Measurements from ENCODE around the gene OR6B2.

The OR6B2 gene

DNA sequence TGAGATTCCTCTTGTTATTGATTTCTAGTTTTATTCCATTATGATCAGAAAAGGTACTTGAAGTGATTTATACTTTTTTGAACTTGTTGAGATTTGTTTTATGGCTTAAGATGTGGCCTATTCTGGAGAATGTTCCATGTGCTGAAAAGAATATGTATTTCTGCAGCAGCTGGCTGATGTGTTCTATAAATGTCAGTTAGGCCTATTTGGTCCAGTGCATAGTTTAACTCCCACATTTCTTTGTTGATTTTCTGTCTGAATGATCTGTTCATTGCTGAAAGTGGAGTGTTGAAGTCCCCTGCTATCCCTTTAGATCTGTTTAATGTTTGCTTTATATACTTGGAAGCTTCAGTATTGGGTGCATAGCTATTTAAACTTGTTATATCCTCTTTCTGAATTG lies 7.1 kb upstream of the OR6B2 start:
- no peak for DNase-seq

DNA sequence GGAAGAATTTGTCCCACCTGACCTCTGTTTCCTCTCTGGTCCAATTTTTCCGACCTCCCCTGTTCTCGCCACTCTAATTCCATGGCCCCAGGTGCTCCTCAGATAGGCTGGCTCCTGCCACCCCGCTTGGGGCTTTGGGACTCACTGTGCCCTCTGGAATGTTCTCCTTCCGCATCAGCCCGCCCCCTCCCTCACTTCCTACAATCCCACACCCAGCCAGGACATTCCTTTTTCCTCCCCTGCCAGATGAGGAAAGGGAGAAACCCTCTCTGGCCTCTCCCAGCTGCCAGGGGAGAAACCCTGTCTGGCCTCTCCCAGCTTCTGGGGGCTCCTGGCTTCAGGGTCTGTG lies 3.1 kb upstream of the OR6B2 start:
- DNase-seq: no peak

DNA sequence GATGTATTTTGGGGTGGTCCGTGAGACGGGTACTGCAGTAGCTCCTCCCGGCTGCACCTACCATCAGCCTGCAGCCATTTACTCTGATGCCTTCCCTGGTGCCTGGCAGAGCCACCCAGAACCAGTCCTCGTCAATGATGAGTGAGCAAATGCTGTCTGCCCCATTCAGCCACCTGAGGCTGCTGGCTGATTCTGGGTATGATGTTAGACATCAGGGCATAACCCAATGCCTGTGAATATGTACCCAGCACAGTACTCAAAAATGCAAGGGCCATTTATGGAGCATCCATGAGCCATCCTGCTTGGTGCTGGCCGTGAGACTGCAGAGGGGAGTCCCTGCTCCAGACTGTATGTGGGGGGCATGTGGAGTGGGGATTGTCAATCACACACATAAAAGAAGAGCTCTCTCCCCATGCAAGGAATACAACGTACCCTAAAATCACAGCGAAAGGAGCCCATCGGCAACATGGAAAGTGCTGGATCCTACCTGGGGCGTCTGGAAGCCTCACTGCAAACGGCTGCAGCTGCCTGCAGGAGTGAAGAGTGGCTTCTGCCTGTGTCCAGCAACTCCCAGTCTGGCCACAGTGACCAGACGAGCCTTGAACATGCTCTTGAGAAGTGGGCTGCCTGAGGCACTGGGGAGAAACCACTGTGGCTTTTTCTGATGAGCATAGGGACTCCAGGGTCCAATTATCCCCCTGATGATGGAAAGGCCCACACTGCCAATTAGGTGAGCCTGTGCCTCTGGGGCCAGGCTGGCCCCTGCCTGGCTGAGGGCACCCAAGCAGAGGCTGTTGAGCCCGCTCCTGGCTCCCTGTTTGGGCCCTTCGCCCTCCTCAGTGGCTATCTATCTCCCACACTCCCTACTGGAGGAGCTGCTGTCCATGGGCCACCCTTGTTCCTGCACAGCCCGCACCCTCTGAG lies 2.4 kb upstream of the OR6B2 start:
- DNase-seq: no peak

DNA sequence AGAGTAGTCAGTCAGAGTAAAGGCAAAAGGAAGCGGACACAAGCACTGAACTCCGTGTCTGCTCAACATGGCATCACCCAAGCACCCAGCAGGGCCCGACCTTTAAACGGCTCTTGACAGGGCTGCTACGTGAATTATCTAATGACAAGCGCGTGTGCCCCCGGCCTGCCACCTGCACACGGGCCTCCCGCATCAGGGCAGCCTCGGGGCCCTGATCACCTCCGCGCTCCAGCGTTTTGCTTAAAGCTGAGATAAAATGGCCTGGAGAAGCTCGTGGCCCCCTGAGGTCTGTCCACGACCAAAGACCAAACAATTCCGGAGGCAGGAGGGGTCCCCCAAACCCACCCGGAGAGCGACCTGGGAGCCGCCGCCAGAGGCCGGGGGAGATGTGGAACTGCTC lies 5.5 kb downstream of the OR6B2 start:
- peak in 1 of 2 donors; percentile 56 for DNase-seq

DNA sequence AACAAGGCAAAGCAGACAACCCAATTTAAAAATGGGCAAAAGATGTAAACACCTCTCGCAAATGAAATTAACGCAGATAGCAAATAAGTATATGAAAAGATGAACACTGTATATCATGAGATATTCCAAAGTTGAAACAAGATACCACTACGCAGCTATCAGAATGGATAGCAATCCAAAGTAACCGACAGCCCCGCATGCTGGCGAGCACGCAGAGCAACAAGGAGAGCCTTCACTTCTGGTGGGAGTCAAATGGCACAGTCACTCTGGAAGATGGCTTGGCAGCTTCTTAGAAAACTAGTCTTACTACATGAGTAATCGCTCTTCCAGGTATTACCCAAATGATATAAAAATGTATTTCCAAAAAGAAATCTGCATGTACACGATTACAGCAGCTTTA lies 6.4 kb downstream of the OR6B2 start:
- no peak for DNase-seq

DNA sequence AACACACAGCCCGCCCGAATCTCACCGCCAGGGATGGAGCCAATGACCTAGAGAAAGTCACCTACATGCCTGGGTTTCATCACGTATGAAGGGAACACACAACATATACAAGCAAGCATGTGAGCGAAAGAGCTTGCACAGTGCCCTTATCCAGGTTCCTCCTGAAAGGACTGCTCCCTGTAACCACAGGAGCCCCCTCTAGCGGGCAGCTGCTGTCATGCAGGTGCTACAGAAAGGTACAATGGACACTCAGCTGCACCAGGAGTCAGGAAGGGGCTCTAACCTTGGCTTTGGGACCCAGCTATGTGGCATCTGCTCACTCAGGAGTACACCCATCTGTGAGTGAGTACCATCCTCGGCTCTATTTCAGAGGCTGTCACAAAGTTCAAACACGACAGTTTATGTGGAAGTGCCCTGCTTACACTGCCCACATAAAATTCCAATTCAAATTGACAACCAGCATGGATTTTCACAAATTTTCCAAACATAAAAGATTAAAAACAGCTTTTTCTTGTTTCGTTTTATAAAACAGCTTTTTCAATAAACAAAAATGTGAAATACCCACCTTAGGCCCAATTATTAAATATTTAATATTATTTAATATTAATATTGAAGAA lies 8.6 kb downstream of the OR6B2 start:
- DNase-seq: peak; percentile 20 to 30

DNA sequence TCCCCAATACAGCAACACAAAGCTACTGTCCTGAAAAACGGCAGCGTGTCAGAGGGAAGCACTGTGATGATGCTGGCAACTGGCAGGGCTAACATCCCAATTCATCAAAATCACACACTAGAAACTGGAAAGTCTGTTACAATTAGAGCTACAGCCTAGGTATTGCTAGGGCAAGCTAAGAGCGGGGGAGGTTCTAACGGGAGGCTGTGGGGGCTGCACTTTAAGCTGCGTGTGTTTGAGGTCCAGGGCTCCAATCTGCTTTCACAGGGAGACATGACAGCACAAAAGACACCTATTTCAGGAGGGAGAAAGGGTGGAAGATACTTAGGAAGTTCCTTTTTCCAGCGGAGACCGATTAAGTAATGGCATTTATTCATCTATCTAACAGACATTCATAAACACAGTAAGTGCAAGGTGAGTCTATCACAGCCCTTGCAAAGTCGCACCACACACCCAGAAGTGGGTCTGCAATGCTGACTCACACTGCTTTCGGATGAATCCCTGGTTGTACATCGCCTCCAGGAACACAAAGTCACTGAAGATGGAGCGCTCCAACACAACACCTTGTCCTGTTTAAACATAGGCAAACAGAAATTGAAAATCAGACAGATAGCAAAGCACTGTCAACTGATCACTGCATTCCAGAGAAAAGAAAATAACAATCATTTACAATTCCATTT lies 12.0 kb downstream of the OR6B2 start:
- DNase-seq: no peak

DNA sequence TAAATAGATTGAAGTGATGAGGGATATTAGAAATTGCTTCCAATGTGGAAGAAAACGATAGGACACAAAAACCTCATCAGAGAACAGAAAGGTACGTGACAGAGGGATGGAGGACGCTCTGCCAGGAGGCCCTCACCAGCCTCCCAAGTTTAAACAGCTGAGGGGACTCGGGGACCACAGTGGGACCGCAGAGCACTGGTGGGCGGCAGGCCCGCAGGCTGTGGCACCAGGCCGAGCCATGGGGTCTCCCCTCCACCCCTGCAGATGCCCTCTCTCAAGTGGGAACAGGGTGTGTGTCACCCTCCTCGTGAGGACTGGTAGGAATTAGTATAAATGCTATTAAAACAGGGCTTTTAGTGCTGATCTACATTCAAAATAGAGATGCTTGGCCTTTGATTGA lies 15.9 kb downstream of the OR6B2 start:
- no peak for DNase-seq

DNA sequence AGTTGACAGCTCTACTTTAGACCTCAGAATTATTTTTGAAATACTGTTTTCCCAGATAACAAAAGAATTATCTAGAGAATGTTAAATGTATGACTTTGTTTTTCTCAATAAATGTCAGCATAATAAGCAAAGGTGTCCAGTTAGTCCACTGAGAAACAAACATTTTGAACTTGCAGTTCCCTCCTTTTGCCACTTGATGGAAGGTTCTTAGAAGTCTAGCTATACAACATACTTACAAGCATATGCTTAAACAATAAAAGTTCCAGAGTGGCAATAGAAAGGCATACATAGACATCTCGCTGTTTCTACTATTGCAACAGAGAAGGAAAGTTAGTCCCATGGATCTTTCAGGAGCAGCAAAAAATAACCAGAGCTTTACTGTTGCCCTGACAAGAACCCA lies 16.9 kb downstream of the OR6B2 start:
- no peak for DNase-seq

DNA sequence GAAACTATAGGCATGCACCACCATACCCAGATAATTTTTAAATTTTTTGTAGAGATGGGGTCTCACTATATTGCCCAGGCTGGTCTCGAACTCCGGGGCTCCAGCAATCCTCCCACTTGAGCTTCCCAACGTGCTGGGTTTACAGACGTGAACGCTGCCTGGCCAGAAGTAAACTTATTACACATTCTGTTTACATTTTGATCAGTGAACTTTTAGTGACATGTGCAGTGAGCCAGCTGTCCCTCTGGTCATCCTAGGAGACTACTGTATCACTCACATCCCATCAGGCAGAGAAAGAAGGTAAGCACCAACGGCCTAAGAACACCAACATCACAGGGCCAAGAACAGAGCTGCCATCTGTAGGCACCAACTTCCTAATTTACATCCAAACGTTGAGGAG lies 27.2 kb downstream of the OR6B2 start:
- DNase-seq: no peak

DNA sequence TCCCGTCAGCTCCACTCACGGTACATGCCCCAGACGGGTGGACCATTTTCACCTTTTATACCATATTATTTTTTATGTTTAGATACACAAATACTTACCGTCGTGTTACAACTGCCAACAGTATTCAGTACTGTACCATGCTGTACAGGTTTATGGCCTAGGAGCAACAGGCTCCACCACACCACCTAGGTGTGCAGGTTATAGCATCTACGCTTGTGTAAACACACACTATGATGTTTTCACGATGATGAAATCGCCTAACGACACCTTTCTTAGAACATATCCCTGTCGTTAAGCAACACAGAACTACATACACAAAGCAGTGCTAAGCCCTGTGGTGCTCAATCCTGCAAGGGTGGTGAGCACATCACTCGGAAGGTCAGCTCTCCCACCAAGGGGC lies 29.6 kb downstream of the OR6B2 start:
- DNase-seq: no peak

DNA sequence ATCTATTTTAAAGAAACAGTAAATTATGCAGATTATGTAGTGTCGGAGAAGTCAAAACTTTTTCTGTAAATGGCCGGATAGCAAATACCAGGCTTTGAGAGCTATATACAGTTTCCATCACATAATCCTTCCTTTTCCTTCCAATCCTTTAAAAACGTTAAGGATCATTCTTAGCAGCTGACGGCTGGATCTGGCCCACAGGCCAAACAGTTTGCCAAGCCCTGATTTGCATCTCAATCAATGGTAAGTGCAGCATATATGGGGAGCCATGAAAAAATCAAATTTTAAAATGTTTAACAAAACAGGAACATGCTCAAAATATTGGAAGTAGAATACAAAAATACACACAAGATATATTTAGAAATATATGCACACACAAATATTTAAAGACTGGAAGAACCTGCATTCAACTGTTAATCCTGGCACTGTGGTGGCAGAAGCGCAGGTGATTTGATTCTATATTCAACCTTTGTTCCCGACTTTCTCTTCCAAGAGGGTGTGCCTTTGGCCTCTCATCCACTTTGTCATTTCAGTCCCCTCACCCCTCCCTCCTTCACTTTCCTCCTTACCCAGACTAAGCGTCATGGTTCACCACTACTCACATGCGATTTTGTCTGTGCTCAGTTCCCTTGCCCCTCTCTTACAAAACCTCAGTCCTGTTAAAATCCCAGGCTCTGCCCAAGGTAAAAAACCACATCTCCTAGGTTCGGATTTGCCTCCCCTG lies 32.4 kb downstream of the OR6B2 start:
- no peak for DNase-seq

DNA sequence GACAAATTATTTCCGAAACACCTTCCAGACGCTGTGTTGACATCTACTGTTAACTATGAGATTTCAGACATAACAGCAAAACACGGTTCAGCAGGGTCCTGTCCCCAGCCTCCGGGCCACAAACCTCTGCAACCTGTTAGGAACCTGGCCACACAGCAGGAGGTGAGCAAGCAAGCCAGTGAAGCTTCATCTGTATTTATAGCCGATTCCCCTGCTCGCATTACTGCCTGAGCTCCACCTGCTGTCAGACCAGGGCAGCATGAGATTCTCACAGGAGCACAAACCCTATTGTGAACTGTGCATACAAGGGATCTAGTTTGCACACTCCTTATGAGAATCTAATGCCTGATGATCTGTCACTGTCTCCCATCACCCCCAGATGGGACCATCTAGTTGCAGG lies 36.1 kb downstream of the OR6B2 start:
- DNase-seq: no peak

DNA sequence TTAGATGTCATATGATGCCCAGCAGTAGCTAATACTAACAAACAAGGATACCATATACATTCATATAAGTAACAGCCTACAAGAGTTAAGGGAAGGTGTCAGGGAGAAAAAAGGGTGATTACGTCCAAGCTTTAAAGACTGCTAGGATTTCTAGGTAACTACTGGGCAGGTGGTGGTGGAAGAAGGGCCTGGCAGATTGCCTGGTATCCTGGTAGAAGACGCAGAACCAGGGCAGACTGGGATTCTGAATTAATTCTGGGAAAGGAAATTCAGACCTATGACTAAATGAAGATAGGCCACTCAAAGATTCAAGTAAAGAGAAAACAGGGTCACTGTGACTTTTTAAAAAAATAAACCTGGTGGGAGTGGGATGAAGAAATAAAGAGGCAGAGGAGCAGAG lies 36.9 kb downstream of the OR6B2 start:
- DNase-seq: no peak

DNA sequence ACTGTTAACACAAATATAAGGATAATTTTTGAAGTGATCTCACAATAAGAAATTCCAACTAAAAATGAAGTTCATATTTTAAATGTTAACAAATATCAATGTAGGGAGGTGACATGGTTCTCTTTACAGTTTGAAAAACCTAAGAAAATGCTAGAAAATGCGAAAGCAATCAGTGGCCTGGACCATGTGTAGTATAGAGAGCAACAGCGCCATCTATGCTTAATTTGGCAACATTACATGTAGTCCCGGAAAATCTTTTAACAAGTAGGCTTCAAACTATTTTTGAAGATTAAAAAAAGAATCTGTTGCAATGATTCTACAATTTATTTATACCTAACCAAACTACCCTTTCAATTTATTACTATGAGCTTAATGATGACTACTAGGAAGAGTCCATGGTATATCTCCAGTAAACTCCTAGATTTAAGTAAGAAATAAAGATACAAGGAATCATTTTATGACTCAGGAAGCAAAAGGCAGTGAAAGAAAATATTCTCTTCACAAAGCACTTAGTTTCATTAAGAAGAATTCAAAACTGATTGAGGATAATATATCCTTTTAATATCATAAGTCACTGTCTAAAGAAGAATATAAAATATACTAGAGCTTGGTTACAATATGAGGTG lies 38.4 kb downstream of the OR6B2 start:
- DNase-seq: peak in 1 of 2 donors; percentile 39

DNA sequence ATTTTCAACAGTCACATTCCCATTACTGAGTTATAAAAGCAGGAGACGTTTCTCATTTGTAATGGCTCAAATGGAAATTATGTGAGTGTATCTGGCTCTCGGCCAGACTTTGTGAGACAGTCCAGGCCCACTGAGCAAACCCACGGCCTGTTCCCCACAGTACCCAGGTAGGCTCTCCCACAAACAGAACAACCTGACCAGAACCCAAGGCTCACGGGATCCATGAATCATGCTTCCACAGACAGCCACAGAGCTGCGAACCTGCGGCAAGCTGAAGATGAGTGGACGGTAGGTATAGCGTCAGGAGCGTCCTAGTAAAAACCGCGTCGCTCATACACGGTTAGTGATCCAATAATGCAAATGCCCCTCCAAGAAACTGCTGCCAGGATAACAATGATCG lies 39.3 kb downstream of the OR6B2 start:
- no peak for DNase-seq

DNA sequence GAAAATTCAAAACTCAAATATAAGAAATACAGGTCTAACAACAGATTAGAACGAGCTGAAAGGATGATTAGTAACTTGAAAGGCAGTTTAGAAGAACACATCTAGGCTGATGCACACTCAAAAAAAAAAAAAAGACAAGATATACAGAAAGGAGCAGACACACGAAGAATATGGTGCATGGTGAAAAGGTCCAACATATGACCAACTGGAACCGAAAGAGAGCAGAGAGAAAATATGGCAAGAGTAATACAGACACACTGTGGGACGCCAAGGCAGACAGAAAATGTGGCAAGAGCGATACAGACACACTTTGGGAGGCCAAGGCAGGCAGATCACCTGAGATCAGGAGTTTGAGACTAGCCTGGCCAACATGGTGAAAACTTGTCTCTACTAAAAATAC lies 44.9 kb downstream of the OR6B2 start:
- DNase-seq: no peak

DNA sequence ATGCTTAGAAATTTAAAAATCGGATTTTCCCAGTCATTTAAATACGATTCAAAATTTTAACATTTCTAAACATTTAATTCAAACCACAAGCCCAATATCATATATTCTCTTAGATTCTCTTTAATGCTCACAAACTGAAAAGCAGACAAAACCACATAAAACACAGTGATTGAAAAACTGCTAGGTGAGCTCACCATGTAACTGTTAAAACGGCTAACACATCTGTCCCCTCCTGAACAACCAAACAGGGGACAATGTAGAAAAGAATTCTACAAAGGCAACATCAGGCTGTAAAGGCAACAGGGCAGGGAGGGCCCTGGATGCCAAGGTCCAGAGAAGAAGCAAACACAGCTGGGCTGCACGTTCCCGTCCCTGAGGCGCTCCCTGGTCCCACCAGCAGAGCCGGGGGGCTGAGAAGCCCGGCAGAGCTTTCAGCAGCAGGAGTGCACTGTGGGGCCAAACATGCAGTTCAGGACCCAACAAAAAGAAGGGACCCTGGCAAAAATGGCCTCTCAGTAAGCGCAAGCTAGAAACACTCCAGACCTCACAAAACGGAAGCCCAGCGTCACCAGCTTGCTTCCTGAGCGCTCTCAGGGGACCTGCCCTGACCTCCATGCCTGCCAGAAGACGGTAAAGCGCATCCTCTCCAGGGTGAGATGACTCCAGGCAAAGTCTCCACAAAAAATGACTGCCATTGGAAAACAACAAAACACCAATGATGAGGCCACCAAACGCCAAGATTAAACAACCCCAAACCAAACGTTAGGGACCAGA lies 45.6 kb downstream of the OR6B2 start:
- no peak for DNase-seq

DNA sequence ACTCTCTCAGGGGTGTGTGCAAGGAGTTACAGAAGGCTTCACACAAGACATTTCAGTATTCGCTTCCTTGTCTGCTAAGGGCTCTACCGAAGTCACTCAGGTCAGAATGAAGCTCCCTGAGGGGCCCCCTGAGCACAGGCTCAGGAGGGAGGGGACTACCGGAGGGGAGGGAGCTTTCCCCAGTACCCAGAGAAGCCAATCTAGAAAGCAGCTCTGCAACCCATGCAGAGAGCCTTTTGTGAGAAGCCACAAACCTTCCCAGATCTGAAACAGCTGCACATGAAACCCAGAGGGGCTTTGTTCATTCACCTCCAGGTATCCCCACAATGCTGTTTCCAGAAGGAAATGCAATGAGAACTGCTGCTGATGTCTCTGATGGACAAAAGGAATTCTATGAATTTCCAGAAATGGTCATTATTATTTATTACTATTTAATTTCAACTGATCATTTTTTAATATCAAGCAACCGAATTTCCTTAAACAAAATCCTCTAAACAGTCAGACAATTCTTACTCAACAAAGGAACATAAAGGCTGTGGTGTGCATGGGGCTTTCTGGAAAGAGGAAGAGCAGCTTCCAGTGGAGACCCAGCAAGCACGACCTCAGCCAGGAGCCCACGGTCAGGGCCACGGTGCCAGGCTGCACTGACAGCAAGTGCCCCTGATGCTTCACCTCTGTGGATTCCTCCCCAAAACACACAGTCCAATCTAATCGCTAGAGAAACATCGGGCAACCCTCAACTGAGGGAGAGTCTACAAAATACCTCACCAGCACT lies 47.0 kb downstream of the OR6B2 start:
- DNase-seq: no peak
